HG02588 (cell line): Measurements from ENCODE around the gene H2AZ2.
"Not testable (repeated sequence)": the region's sequence is repeated elsewhere in the genome, so short reads cannot be mapped to it uniquely, and the experiment has no call there.

Experiments used
- ATAC-seq: cut with Tn5 transposase; IDR thresholded peaks from one replicate; pipeline ENCODE4 v1.9.1; 2021; ENCODE audit warnings: mild to moderate bottlenecking, moderate library complexity; ENCODE audit not compliant: unreplicated experiment

H2AZ2 gene

DNA sequence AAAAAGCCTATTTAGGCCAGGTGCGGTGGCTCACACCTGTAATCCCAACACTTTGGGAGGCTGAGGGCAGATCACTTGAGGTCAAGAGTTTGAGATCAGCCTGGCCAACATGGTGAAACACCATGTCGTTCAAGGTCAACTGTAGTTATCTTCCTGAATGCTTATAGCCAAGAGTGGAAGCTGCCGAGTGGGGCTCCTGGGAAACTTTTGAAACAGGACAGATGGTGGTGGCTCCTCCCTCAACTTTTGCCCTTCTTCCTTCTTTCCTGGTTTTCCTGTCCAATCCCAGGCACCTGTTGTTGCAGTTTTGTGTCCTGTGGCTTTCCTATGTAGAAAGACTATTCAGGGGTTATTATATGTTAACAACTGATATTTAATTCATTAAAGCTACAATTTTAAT, 60.1 kb downstream of the H2AZ2 start:
- ATAC-seq: no peak

DNA sequence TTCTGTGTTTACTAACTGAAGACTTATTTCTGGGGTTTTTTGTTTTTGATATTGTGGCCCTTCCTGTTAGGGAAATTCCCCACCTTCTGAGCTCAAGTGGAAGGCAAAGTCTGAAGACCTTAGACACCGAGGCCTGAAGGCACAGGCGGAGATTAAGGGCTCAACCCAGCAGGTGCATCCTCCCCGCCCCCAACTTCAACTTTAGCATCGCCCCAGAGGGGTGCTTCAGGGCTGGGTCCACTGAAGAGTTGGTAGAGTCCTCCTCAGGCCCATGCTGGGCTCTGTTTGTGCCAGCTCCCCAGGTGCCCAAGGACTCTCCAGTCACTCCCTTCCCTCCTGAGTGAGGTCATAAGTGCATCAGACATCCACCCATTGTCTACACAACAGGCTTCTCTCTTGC, 60.8 kb downstream of the H2AZ2 start:
- no peak for ATAC-seq

DNA sequence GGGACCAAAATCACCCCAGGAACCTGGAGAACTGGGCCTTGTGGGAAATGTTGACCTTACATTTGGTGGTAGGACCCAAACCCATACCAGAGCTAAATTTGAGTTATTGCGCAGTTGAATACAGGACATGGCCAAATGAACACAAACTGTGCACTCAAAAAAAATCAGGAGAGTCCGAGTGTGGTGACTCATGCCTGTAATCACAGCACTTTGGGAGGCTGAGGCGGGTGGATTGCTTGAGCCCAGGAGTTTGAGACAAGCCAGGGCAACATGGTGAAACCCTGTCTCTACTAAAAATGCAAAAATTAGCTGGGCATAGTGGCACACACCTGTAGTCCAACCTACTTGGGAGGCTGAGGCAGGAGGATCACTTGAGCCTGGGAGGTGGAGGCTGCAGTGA, 62.7 kb downstream of the H2AZ2 start:
- not testable (repeated sequence) for ATAC-seq

DNA sequence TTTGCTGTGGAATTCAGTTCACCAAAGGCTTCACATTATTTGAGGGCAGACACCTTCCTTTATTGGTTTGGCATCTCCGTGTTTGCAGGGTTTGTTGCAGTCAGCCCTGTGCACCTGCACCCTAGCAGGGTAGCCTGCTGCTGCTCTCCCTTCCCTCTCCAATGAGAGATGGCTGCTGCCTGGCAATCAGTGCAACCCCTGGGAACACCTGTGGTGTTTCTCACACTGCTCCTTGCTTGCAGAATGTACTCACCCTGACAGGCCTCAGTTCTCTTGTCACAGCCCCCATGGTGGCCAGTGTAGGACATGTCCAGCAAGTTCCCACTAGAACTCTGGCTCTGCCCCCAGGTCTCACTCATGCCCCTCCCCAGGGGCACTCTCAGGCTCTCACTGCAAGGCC, 63.5 kb downstream of the H2AZ2 start:
- ATAC-seq: no peak

DNA sequence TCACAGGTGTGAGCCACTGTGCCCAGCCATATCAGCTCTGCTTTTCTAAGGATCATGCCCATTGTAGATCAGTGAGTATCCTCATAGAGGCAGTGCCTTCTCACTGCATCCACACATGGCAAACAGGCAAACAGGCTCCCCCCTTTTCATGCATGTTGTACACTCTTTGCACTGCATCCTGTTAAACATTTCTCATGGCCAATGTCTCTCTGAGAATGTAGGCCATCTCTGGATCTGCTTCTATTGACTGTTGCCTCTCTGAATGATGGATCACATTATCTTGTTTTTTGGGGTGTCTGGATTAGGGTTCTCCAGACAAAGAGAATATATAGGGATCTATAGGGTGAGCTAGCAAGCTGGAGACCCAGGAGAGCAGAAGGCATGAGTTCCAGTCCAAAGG, 64.5 kb downstream of the H2AZ2 start:
- ATAC-seq: no peak

DNA sequence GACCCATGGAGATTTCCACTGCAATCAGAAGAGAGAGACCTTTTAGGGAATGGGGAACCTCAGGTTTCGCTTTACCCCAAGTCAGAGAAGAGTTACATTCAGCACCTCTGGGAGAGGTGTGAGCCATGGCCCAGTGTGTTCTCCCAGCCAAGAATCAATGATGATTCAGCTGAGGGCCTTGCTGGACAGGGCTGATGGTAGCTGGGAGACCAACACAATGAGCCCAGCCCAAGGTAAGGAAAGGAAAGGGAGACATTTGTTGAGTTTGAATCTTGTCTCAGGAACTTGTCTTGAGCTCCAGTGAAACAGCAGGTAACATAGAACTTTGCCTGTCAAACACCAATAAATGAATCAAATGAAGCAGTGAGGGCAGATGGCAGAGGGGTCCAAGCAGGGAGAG, 65.4 kb downstream of the H2AZ2 start:
- no peak for ATAC-seq
